ENCODE data around the gene MAGEC2. TPM values are rescaled to one million over a fixed set of nuclear protein-coding genes. Genes with fewer than 3 reads are reported as not detected.

Gene MAGEC2
- total and polyA plus RNA-seq, 9 donors: not detected

- Histone ChIP-seq H3K9me3 (no peaks in the 10 kb centered on the region), H3K4me1 (ENCODE audit: insufficient read depth) (no peaks in the 10 kb centered on the region), H3K27me3 (no peaks in the 10 kb centered on the region), H3K27ac (no peak overlapping the region), H3K4me3 (no peak overlapping the region), H3K36me3 (no peaks in the 10 kb centered on the region)
- intact Hi-C loops (cut with DNase I): no loop called here
- no peak for DNase-seq
- WGBS, 3 donors: 27 to 66% (median 53%) methylated on average over 5 of the region's 5 CpGs
- TF ChIP-seq EP300 (IDR thresholded peaks at IDR 0.05) (no peak), POLR2A (IDR thresholded peaks at IDR 0.05) (no peak)
- TF ChIP-seq, protein P1, sequence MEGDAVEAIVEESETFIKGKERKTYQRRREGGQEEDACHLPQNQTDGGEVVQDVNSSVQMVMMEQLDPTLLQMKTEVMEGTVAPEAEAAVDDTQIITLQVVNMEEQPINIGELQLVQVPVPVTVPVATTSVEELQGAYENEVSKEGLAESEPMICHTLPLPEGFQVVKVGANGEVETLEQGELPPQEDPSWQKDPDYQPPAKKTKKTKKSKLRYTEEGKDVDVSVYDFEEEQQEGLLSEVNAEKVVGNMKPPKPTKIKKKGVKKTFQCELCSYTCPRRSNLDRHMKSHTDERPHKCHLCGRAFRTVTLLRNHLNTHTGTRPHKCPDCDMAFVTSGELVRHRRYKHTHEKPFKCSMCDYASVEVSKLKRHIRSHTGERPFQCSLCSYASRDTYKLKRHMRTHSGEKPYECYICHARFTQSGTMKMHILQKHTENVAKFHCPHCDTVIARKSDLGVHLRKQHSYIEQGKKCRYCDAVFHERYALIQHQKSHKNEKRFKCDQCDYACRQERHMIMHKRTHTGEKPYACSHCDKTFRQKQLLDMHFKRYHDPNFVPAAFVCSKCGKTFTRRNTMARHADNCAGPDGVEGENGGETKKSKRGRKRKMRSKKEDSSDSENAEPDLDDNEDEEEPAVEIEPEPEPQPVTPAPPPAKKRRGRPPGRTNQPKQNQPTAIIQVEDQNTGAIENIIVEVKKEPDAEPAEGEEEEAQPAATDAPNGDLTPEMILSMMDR (IDR thresholded peaks at IDR 0.05): no peak
These were observed 44.6 kb upstream of the MAGEC2 start for GRCh38 chrX:142249721-142250120.

- Histone ChIP-seq H3K36me3 (no peaks in the 10 kb centered on the region), H3K4me1 (ENCODE audit: insufficient read depth) (no peaks in the 10 kb centered on the region), H3K9me3 (no peaks in the 10 kb centered on the region), H3K27me3 (no peaks in the 10 kb centered on the region), H3K27ac (no peak overlapping the region), H3K4me3 (no peak overlapping the region)
- intact Hi-C loops (cut with DNase I): no loop called here
- TF ChIP-seq, protein P1 (IDR thresholded peaks at IDR 0.05): no peak
- no peak for TF ChIP-seq POLR2A (IDR thresholded peaks at IDR 0.05)
- no peak for TF ChIP-seq EP300 (IDR thresholded peaks at IDR 0.05)
- WGBS, 3 donors: 46 to 80% (median 58%) methylated on average over 4 of the region's 4 CpGs
- DNase-seq: no peak
These were observed 39.5 kb upstream of the MAGEC2 start for GRCh38 chrX:142244568-142244967.

DNA sequence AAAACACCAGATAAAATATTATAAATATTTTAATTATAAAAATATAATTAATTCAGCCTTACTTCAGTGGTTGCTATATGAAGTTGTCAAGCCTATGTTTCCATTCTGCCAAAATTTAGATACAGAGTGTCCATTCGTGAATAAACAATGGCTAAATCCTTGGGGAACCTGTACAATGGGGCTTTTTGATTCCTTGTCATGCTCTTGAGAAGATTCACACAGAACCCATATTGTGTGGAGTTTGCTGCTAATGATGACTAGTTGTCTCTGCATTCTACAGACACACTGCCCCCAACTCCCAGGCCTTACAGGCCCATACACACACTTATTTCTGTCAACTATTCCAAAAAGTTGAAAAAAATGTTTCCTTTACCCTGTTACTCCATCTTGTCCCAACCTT lies 33.4 kb upstream of the MAGEC2 start:
- H3K27me3 ChIP-seq: no peaks in the 10 kb centered on the region
- no peak overlapping the region for H3K4me3 ChIP-seq
- TF ChIP-seq EP300 (IDR thresholded peaks at IDR 0.05) (no peak), POLR2A (IDR thresholded peaks at IDR 0.05) (no peak)
- TF ChIP-seq, protein P1 (IDR thresholded peaks at IDR 0.05): no peak
- no peaks in the 10 kb centered on the region for H3K4me1 ChIP-seq (ENCODE audit: insufficient read depth)
- H3K27ac ChIP-seq: no peak overlapping the region
- H3K36me3 ChIP-seq: no peaks in the 10 kb centered on the region
- no peaks in the 10 kb centered on the region for H3K9me3 ChIP-seq
- no peak for DNase-seq
- intact Hi-C loops (cut with DNase I): no loop called here
- WGBS, 3 donors: 45 to 64% (median 51%) methylated on average over 1 of the region's 1 CpG

DNA sequence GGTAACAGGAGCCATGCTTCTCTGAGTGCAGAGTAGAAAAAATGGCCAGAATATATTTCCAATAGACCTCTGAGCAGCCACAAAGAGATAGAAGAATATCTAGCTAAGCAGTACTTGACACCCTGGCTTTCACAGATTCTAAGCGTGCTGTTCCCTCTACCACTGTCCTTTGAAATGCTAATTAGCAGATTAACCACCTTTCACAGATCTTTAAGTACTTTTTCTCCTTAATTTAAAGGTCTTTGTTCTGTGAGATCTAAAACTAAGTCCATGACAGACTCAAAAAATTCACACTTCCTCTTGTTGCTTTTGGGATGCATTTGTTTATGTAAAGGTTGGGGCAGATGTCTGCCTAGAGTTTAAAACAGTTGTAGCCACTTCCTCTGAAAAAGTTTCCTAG lies 28.3 kb upstream of the MAGEC2 start:
- intact Hi-C loops (cut with DNase I): no loop called here
- H3K9me3 ChIP-seq: no peaks in the 10 kb centered on the region
- H3K4me3 ChIP-seq: no peak overlapping the region
- no peaks in the 10 kb centered on the region for H3K4me1 ChIP-seq (ENCODE audit: insufficient read depth)
- H3K36me3 ChIP-seq: no peaks in the 10 kb centered on the region
- TF ChIP-seq POLR2A (IDR thresholded peaks at IDR 0.05): no peak
- TF ChIP-seq EP300 (IDR thresholded peaks at IDR 0.05): no peak
- TF ChIP-seq, protein P1 (IDR thresholded peaks at IDR 0.05): no peak
- no peak overlapping the region for H3K27ac ChIP-seq
- 14 to 30% (median 21%) methylated on average over 1 of the region's 1 CpG for WGBS, 3 donors
- DNase-seq: no peak
- no peaks in the 10 kb centered on the region for H3K27me3 ChIP-seq

- intact Hi-C loops (cut with DNase I): no loop called here
- Histone ChIP-seq H3K9me3 (no peaks in the 10 kb centered on the region), H3K27ac (no peak overlapping the region), H3K4me3 (no peak overlapping the region), H3K4me1 (ENCODE audit: insufficient read depth) (no peaks in the 10 kb centered on the region), H3K27me3 (no peaks in the 10 kb centered on the region), H3K36me3 (no peaks in the 10 kb centered on the region)
- TF ChIP-seq, protein P1 (IDR thresholded peaks at IDR 0.05): no peak
- TF ChIP-seq POLR2A (IDR thresholded peaks at IDR 0.05): no peak
- TF ChIP-seq EP300 (IDR thresholded peaks at IDR 0.05): no peak
- no peak for DNase-seq
- WGBS, 3 donors: 53 to 70% (median 69%) methylated on average over 4 of the region's 4 CpGs
These were observed 9.0 kb upstream of the MAGEC2 start for GRCh38 chrX:142214081-142214480.
